MCF 10A (cell line): Measurements from ENCODE around the gene ARHGAP11A. TPM values are rescaled to one million over a fixed set of nuclear protein-coding genes. Genes with fewer than 3 reads are reported as not detected.
A peak's percentile ranks its signal among the peaks of the same experiment; 100 is the strongest.
"Not testable (repeated sequence)": the region's sequence is repeated elsewhere in the genome, so short reads cannot be mapped to it uniquely, and the experiment has no call there.

Experiments used
- BruUV-seq: library from RNA; stranded (reverse); fragments of 400-500 nt; replicated peaks from 2 replicates; lab custom pipeline; 2021; lab: Mats Ljungman, UMichigan
- CTCF ChIA-PET: fragments of 300-600 bp; sonication (Branson Sonifier 250); formaldehyde crosslinking; extraction: SDS; loops from one replicate; lab custom pipeline; 2021; ENCODE audit warnings: antibody characterized with exemption, inconsistent platforms; lab: Yijun Ruan, JAX
- POLR2A ChIA-PET: fragments of 300-600, 350-650 bp; sonication (Branson Sonifier 250); formaldehyde crosslinking; extraction: SDS; loops from one replicate; lab custom pipeline; 2020; ENCODE audit warnings: antibody characterized with exemption, inconsistent platforms; lab: Yijun Ruan, JAX
- DNase-seq: peaks from one replicate; pipeline ENCODE4 v3.0.0-alpha.2; 2018; ENCODE audit not compliant: unreplicated experiment
- H3K27ac Mint-ChIP-seq: one replicate; pipeline ENCODE4 v1.8.0; 2022; ENCODE audit warnings: mild to moderate bottlenecking, low read depth, mixed read lengths; ENCODE audit not compliant: unreplicated experiment
- H3K27me3 Mint-ChIP-seq: one replicate; pipeline ENCODE4 v1.8.0; 2022; ENCODE audit warnings: mixed read lengths; ENCODE audit not compliant: insufficient read depth, unreplicated experiment
- H3K36me3 Mint-ChIP-seq: one replicate; pipeline ENCODE4 v1.8.0; 2022; ENCODE audit warnings: mild to moderate bottlenecking, moderate library complexity, mixed read lengths; ENCODE audit not compliant: insufficient read depth, unreplicated experiment
- H3K4me1 Mint-ChIP-seq: one replicate; pipeline ENCODE4 v1.8.0; 2022; ENCODE audit warnings: mixed read lengths; ENCODE audit not compliant: insufficient read depth, unreplicated experiment
- H3K4me3 Mint-ChIP-seq: one replicate; pipeline ENCODE4 v1.8.0; 2022; ENCODE audit warnings: mild to moderate bottlenecking, moderate library complexity, mixed read lengths; ENCODE audit not compliant: unreplicated experiment
- H3K9me3 Mint-ChIP-seq: one replicate; pipeline ENCODE4 v1.8.0; 2022; ENCODE audit warnings: mixed read lengths; ENCODE audit not compliant: unreplicated experiment
- intact Hi-C: fragments of 100-400 bp; cut with micrococcal nuclease; formaldehyde crosslinking; loops from 2 replicates; pipeline ENCODE4 v1.14.1; 2022
- total RNA-seq: library from RNA; stranded (reverse); gene quantifications from 2 replicates; pipeline ENCODE4 v1.2.3, GENCODE V29; 2022
- TF ChIP-seq, protein P1 (sequence below): fragments of 200-600 bp; IDR thresholded peaks from one replicate; pipeline ENCODE4 v1.8.0; 2022; ENCODE audit warnings: antibody characterized with exemption, mild to moderate bottlenecking; ENCODE audit not compliant: unreplicated experiment

The ARHGAP11A gene
- total RNA-seq, 1 experiment from 2014 or later, result 71.8 TPM

DNA sequence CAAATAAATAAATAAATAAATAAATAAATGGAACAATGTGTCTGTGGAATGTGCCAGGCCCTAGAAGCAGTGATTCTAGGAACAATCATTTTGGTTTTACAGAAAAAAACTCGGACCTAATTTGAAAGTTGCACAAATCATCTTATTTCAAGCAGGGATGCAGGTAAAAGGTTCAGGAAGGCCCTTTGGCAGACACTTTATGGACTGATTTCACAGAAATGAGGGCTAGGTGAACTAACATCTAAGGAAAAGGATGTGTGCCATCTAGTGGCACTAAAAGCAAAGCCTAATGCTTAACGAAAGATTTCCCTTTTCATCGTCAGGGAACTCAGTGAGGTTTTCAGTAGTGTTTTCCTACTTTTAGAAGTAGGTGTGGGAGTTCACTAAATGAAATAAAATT lies 4.6 kb upstream of the ARHGAP11A start:
- BruUV-seq, H3K4me3 Mint-ChIP-seq, intact Hi-C loops, H3K4me1 Mint-ChIP-seq, H3K36me3 Mint-ChIP-seq, POLR2A ChIA-PET, CTCF ChIA-PET, H3K9me3 Mint-ChIP-seq, H3K27ac Mint-ChIP-seq, H3K27me3 Mint-ChIP-seq: not testable (repeated sequence)
- DNase-seq, result peak; percentile 29
- TF ChIP-seq, protein P1, sequence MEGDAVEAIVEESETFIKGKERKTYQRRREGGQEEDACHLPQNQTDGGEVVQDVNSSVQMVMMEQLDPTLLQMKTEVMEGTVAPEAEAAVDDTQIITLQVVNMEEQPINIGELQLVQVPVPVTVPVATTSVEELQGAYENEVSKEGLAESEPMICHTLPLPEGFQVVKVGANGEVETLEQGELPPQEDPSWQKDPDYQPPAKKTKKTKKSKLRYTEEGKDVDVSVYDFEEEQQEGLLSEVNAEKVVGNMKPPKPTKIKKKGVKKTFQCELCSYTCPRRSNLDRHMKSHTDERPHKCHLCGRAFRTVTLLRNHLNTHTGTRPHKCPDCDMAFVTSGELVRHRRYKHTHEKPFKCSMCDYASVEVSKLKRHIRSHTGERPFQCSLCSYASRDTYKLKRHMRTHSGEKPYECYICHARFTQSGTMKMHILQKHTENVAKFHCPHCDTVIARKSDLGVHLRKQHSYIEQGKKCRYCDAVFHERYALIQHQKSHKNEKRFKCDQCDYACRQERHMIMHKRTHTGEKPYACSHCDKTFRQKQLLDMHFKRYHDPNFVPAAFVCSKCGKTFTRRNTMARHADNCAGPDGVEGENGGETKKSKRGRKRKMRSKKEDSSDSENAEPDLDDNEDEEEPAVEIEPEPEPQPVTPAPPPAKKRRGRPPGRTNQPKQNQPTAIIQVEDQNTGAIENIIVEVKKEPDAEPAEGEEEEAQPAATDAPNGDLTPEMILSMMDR, result peak; percentile 8

DNA sequence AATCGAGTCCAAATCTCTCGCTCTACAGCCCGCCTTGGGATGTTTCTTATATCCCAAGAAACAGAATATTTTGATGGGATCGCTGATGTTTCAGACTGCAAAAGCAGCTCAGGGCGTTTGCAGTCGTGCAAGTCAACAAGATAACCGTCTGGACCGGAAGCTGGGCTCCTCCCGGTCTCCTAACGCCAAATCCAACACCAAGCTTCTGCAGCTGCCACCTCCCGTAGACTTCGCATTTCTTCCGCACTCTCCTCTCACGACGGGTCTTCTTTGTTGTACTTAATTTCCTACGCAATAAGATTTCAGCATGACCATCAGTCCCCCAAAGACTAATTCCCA lies 623 bp upstream of the ARHGAP11A start:
- H3K27me3 Mint-ChIP-seq, intact Hi-C loops, CTCF ChIA-PET, H3K4me1 Mint-ChIP-seq, H3K9me3 Mint-ChIP-seq, DNase-seq: not testable (repeated sequence)
- peaks cover 14% of the 10 kb centered on the region for H3K36me3 Mint-ChIP-seq
- POLR2A ChIA-PET, result interaction anchor here (0.6 to 1.0 kb wide), 2 partner anchors 29 to 1721 kb away, joined by 3 read pairs; no protein-coding TSS in a partner anchor
- BruUV-seq, result TSS peak; percentile 86
- H3K27ac Mint-ChIP-seq, result peak overlapping the region; percentile 87
- peak overlapping the region; percentile 90 for H3K4me3 Mint-ChIP-seq

DNA sequence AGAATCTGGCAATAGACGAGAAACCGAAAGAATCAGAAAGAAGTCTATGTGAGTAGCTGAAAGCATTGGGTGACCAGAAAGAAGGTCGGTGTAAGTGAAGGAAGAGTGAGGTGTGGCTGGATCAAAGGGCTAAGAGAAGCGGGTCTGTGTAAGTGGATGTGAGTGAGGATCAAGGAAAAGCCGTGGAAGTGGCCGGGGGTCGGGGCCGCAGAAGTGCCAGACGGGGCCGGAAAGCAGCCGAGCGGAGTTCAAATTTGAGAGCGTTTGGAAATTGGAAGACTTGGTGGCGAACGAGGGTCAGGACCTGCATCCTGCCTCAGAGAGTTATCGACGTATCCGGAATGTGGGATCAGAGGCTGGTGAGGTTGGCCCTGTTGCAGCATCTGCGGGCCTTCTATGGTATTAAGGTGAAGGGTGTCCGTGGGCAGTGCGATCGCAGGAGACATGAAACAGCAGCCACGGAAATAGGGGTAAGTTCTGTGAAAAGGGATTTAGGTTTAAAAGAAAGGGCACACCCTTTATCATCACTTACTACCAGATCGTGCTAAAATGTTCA lies 645 bp downstream of the ARHGAP11A start:
- peak overlapping the region; percentile 87 for H3K27ac Mint-ChIP-seq
- POLR2A ChIA-PET, result interaction anchor here (0.5 to 1.0 kb wide), 2 partner anchors 28 to 1988 kb away, joined by 3 to 4 read pairs; no protein-coding TSS in a partner anchor
- H3K36me3 Mint-ChIP-seq, result peaks cover 14% of the 10 kb centered on the region
- H3K4me1 Mint-ChIP-seq, H3K9me3 Mint-ChIP-seq, CTCF ChIA-PET, intact Hi-C loops, H3K27me3 Mint-ChIP-seq: not testable (repeated sequence)
- peak; percentile 22 for DNase-seq
- TSS peak; percentile 52 for BruUV-seq
- peak overlapping the region; percentile 90 for H3K4me3 Mint-ChIP-seq

DNA sequence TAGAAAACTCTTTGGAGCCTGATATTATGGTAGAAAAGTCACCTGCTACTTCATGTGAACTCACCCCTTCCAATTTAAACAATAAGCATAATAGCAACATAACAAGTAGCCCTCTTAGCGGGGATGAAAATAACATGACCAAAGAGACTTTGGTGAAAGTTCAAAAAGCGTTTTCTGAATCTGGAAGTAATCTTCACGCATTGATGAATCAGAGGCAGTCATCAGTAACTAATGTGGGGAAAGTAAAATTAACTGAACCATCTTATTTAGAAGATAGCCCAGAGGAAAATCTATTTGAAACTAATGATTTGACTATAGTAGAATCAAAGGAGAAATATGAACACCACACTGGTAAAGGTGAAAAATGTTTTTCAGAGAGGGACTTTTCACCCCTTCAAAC lies 21.1 kb downstream of the ARHGAP11A start:
- TSS peak; percentile 42 for BruUV-seq
- Mint-ChIP-seq H3K36me3 (peaks cover 5% of the 10 kb centered on the region), H3K27me3 (no peaks in the 10 kb centered on the region), H3K27ac (no peak overlapping the region), H3K4me3 (no peak overlapping the region), H3K4me1 (peaks cover 6% of the 10 kb centered on the region), H3K9me3 (no peaks in the 10 kb centered on the region)
- no peak for DNase-seq
- ChIA-PET CTCF (no interaction called here), POLR2A (no interaction called here)
- TF ChIP-seq, protein P1, result no peak
- intact Hi-C loops, result no loop called here

DNA sequence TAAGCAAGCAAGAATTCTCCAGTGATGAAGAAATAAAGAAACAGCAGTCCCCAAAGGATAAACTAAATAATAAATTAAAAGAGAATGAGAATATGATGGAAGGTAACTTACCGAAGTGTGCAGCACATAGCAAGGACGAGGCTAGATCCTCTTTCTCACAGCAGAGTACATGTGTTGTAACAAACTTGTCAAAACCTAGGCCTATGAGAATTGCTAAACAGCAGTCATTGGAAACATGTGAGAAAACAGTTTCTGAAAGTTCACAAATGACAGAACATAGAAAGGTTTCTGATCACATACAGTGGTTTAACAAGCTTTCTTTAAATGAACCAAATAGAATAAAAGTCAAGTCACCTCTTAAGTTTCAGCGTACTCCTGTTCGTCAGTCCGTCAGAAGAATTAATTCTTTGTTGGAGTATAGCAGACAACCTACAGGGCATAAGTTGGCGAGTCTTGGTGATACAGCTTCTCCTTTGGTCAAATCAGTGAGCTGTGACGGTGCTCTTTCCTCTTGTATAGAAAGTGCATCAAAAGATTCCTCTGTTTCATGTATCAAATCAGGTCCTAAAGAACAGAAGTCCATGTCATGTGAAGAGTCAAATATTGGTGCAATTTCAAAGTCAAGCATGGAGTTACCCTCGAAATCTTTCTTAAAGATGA lies 21.7 kb downstream of the ARHGAP11A start:
- Mint-ChIP-seq H3K36me3 (peaks cover 5% of the 10 kb centered on the region), H3K4me1 (peaks cover 6% of the 10 kb centered on the region), H3K4me3 (no peak overlapping the region), H3K27me3 (no peaks in the 10 kb centered on the region), H3K27ac (no peak overlapping the region), H3K9me3 (no peaks in the 10 kb centered on the region)
- no TSS peak for BruUV-seq
- CTCF ChIA-PET, result interaction anchor here (1.2 kb wide), 1 partner anchor 14 kb away, joined by 3 read pairs; no protein-coding TSS in a partner anchor
- TF ChIP-seq, protein P1, result no peak
- DNase-seq, result no peak
- POLR2A ChIA-PET, result interaction anchor here (0.9 kb wide), 1 partner anchor 157 kb away, joined by 3 read pairs; no protein-coding TSS in a partner anchor
- intact Hi-C loops, result no loop called here
